ENCODE measurements around the gene FTCDNL1. TPM values are rescaled to one million over a fixed set of nuclear protein-coding genes. Genes with fewer than 3 reads are reported as not detected.
A peak's percentile ranks its signal among the peaks of the same experiment; 100 is the strongest.

FTCDNL1 gene
- total RNA-seq, 1 experiment from 2014 or later, result 2.0 TPM

DNA sequence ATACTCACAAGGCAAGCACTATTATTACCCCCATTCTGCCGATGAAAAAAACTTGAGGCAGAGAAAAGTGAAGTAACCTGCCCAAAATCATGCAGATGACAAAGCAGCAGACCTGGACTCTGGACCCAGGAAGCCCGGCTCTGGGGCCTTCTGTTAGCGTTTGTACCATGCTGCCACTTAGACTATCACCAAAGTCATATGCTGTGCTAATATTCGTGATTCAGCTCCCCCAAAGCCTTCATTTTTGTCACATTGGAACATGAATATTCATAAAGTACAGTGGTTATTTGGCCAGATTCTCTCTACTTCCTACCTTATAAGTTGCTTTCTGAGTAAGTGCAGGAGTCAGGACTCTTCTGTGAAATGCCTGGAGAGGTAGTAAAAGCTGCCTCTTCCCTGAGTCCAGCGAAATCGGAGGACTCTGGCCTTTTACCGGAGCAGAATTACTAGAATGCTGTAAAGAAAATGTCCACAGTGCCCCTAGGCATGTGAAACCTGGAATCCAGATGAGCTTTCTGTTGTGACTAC lies 86.7 kb downstream of the FTCDNL1 start:
- no peak overlapping the region for H3K4ac ChIP-seq (ENCODE audit: low read depth, low read length)
- no peak overlapping the region for H3K4me2 ChIP-seq (ENCODE audit: insufficient read depth, insufficient read length, low read length)
- no peaks in the 10 kb centered on the region for H3K9me3 ChIP-seq (ENCODE audit: control insufficient read depth, low read depth, low read length)
- H3K56ac ChIP-seq (ENCODE audit: insufficient read length, low read depth, low read length), result no peak overlapping the region
- H4K20me1 ChIP-seq (ENCODE audit: control insufficient read depth, insufficient read depth, insufficient read length), result no peaks in the 10 kb centered on the region
- no CpG with 5 or more reads among the region's 7 CpGs for WGBS (ENCODE audit: extremely low coverage, insufficient read length, low lambda C conversion rate)
- H2BK15ac ChIP-seq (ENCODE audit: low read depth, low read length), result no peak overlapping the region
- H3K23me2 ChIP-seq (ENCODE audit: insufficient read length, low read depth, low read length, poor library complexity, severe bottlenecking), result no peaks in the 10 kb centered on the region
- peaks cover 3 to 4% of the 10 kb centered on the region in 2 experiments for H3K4me1 Mint-ChIP-seq
- H3K9ac ChIP-seq (ENCODE audit: extremely low read depth, insufficient read length, low read length), result no peak overlapping the region
- H4K5ac ChIP-seq (ENCODE audit: insufficient read length, low read depth, low read length), result no peak overlapping the region
- H3K27ac ChIP-seq (ENCODE audit: insufficient read length, low read depth, low read length), result no peak overlapping the region
- H3T11ph ChIP-seq (ENCODE audit: low read length), result no peak overlapping the region
- no peak overlapping the region for H2AK5ac ChIP-seq (ENCODE audit: insufficient read length, low read length)
- peaks cover 3% of the 10 kb centered on the region; the same call in 1 of the 2 replicates for H3K27me3 Mint-ChIP-seq (ENCODE audit: low read depth)
- no peak overlapping the region for H2AFZ ChIP-seq (ENCODE audit: low read length)
- H4K91ac ChIP-seq (ENCODE audit: insufficient read length, low read depth, low read length), result no peak overlapping the region
- H2BK12ac ChIP-seq (ENCODE audit: insufficient read length, low read depth, low read length), result no peak overlapping the region
- H3K9me3 Mint-ChIP-seq, result no peaks in the 10 kb centered on the region
- peak overlapping the region in 1 of 3 experiments; percentile 8; a peak in 1 of 7 replicates for H3K27ac Mint-ChIP-seq
- TF ChIP-seq, protein P1, sequence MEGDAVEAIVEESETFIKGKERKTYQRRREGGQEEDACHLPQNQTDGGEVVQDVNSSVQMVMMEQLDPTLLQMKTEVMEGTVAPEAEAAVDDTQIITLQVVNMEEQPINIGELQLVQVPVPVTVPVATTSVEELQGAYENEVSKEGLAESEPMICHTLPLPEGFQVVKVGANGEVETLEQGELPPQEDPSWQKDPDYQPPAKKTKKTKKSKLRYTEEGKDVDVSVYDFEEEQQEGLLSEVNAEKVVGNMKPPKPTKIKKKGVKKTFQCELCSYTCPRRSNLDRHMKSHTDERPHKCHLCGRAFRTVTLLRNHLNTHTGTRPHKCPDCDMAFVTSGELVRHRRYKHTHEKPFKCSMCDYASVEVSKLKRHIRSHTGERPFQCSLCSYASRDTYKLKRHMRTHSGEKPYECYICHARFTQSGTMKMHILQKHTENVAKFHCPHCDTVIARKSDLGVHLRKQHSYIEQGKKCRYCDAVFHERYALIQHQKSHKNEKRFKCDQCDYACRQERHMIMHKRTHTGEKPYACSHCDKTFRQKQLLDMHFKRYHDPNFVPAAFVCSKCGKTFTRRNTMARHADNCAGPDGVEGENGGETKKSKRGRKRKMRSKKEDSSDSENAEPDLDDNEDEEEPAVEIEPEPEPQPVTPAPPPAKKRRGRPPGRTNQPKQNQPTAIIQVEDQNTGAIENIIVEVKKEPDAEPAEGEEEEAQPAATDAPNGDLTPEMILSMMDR (conservative IDR thresholded peaks at IDR 0.05), result no peak
- no peak overlapping the region for H2BK5ac ChIP-seq (ENCODE audit: insufficient read length, low read length)
- no peaks in the 10 kb centered on the region for H3K36me3 Mint-ChIP-seq (ENCODE audit: insufficient read depth in 1 of 3, low read depth in 3 of 3)
- H3K4me3 Mint-ChIP-seq, result no peak overlapping the region
- no peak overlapping the region for H3K18ac ChIP-seq (ENCODE audit: insufficient read length, low read depth, low read length)
- H4K8ac ChIP-seq (replicated peaks; ENCODE audit: insufficient read length, low read depth, low read length), result no peak overlapping the region
- H3K23ac ChIP-seq (ENCODE audit: insufficient read length, low read depth, low read length), result no peak overlapping the region
- H3K27me3 ChIP-seq (ENCODE audit: insufficient read depth, low read length), result no peaks in the 10 kb centered on the region
- no peak overlapping the region for H2BK120ac ChIP-seq (ENCODE audit: low read depth, low read length, poor library complexity, severe bottlenecking)
- no peak overlapping the region for H3K14ac ChIP-seq (ENCODE audit: insufficient read depth, low read length)
- no peaks in the 10 kb centered on the region for H3K79me1 ChIP-seq (ENCODE audit: insufficient read depth, low read depth, low read length, poor library complexity, severe bottlenecking)
- H2BK20ac ChIP-seq (ENCODE audit: low read depth, low read length, poor library complexity, severe bottlenecking), result no peak overlapping the region
- DNase-seq, result no peak
- no peaks in the 10 kb centered on the region for H3K4me1 ChIP-seq (ENCODE audit: insufficient read depth, low read length)
- no peaks in the 10 kb centered on the region for H3K79me2 ChIP-seq (ENCODE audit: insufficient read depth, low read length)

All from H9 (cell line).